Measurements from ENCODE around the gene PICK1.
A peak's percentile ranks its signal among the peaks of the same experiment; 100 is the strongest.

The PICK1 gene

GRCh38 chr22:38046070-38046748 lies 11.0 kb upstream of the PICK1 start:
- DNase-seq (ENCODE audit: insufficient read length, low spot score) (no peak), FAIRE-seq (no peak)
- no peak for TF ChIP-seq CTCF (IDR thresholded peaks at IDR 0.05; ENCODE audit: insufficient read depth, missing control alignments)

DNA sequence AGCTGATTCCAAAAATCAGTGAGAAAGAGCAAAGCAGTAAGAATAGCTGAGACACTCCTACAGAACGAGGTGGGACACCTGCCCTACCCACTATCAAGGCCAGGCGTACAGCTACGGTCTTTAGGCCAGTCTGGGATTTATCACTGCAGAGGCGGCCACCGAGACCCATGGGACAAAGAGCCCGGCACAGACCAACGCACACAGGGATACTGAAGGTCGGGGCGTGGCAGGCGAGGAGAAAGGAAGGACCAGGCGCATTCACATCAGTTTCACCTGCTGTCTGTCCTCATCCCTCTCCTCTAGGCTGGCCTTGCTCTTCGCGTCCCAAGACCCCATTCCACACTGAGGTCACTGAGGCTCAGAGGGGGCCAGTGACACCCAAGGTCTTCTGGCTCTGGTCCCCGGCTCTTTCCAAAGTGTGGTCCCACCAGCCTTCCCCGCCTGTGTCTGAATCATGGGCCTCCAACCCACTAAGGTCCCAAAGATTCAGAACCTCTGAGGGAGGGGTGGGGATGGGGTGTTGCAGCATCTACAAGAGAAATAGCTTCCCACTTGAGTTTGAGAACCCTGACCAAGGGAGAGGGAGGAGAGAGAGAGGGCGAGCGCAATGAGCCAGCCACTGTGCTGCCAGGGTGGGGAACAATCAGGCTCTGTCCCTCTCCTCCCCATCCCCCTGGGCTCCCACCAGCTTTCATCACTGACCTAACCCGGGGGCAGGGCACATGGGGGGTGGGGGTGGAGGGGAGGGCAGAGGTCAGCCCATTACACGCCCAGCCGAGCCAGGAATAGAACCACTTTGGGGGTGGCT lies 7.2 kb upstream of the PICK1 start:
- DNase-seq (ENCODE audit: insufficient read length, low spot score), result no peak
- no peak for TF ChIP-seq CTCF (IDR thresholded peaks at IDR 0.05; ENCODE audit: insufficient read depth, missing control alignments)
- no peak for FAIRE-seq

DNA sequence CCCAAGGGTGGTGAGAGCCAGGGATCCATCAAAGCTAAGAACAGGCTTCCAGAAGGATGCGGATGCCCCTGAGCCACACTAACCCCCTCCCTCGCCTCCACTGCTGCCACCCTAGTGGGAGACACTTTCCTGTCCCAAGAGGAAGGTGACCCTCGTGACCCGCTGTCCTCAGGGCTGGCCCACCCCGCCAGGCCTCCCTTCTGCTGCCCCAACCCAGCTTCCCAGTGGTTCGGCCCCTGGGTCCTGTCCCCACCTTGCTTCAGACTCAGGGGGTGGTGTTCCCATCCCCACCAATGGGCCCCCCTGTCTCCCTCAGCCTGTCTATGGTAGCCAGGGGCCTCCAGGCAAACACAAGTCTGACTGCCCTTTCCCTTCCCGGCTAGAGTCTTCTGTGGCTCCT lies 6.5 kb upstream of the PICK1 start:
- FAIRE-seq, result no peak
- DNase-seq (ENCODE audit: insufficient read length, low spot score), result no peak
- TF ChIP-seq CTCF (IDR thresholded peaks at IDR 0.05; ENCODE audit: insufficient read depth, missing control alignments), result no peak

- DNase-seq (ENCODE audit: insufficient read length, low spot score) (no peak), FAIRE-seq (no peak)
- no peak for TF ChIP-seq CTCF (IDR thresholded peaks at IDR 0.05; ENCODE audit: insufficient read depth, missing control alignments)
These were observed 5.9 kb upstream of the PICK1 start for GRCh38 chr22:38051261-38051660.

- no peak for FAIRE-seq
- DNase-seq (ENCODE audit: insufficient read length, low spot score), result peak; percentile 72
- TF ChIP-seq CTCF (IDR thresholded peaks at IDR 0.05; ENCODE audit: insufficient read depth, missing control alignments), result peak; percentile 89
These were observed 5.0 kb upstream of the PICK1 start for GRCh38 chr22:38051900-38052862.

- DNase-seq (ENCODE audit: insufficient read length, low spot score) (no peak), FAIRE-seq (no peak)
- no peak for TF ChIP-seq CTCF (IDR thresholded peaks at IDR 0.05; ENCODE audit: insufficient read depth, missing control alignments)
These were observed 5.6 kb downstream of the PICK1 start for GRCh38 chr22:38062791-38063190.
